Left forelimb (tissue), 1 donor: ENCODE measurements around the gene COL4A2.

Source experiments
- DNase-seq: peaks from one replicate; pipeline ENCODE4 v3.0.0-alpha.2; 2018; ENCODE audit warnings: low spot score

The COL4A2 gene

GRCh38 chr13:110419381-110419791, 112.3 kb downstream of the COL4A2 start:
- no peak for DNase-seq

- DNase-seq, result no peak
Observed at GRCh38 chr13:110419946-110420345, 112.9 kb downstream of the COL4A2 start.

- DNase-seq, result no peak
Observed at GRCh38 chr13:110420626-110421025, 113.5 kb downstream of the COL4A2 start.

GRCh38 chr13:110421061-110421460, 114.0 kb downstream of the COL4A2 start:
- DNase-seq, result no peak

- DNase-seq, result no peak
Observed at GRCh38 chr13:110421696-110422385, 114.8 kb downstream of the COL4A2 start.

GRCh38 chr13:110422913-110423688, 116.0 kb downstream of the COL4A2 start:
- DNase-seq, result no peak

GRCh38 chr13:110423689-110424302, 116.7 kb downstream of the COL4A2 start:
- peak; percentile 22 for DNase-seq

- peak; percentile 55 for DNase-seq
Observed at GRCh38 chr13:110424569-110425443, 117.7 kb downstream of the COL4A2 start.

GRCh38 chr13:110425444-110425780, 118.3 kb downstream of the COL4A2 start:
- DNase-seq, result peak; percentile 14

- DNase-seq, result no peak
Observed at GRCh38 chr13:110426735-110427134, 119.7 kb downstream of the COL4A2 start.

GRCh38 chr13:110428313-110428712, 121.2 kb downstream of the COL4A2 start:
- DNase-seq, result peak; percentile 52

GRCh38 chr13:110430391-110431336, 123.6 kb downstream of the COL4A2 start:
- peak; percentile 50 for DNase-seq

GRCh38 chr13:110431425-110432294, 124.6 kb downstream of the COL4A2 start:
- DNase-seq, result peak; percentile 77

GRCh38 chr13:110432522-110432921, 125.4 kb downstream of the COL4A2 start:
- DNase-seq, result no peak

GRCh38 chr13:110433014-110433413, 125.9 kb downstream of the COL4A2 start:
- DNase-seq, result peak; percentile 68

- DNase-seq, result peak; percentile 28
Observed at GRCh38 chr13:110434629-110435028, 127.5 kb downstream of the COL4A2 start.

GRCh38 chr13:110435331-110435730, 128.2 kb downstream of the COL4A2 start:
- DNase-seq, result no peak

- no peak for DNase-seq
Observed at GRCh38 chr13:110436276-110436675, 129.2 kb downstream of the COL4A2 start.

- no peak for DNase-seq
Observed at GRCh38 chr13:110436786-110437370, 129.8 kb downstream of the COL4A2 start.

- DNase-seq, result no peak
Observed at GRCh38 chr13:110438211-110438610, 131.1 kb downstream of the COL4A2 start.
